ENCODE measurements around the gene LGR5.
A peak's percentile ranks its signal among the peaks of the same experiment; 100 is the strongest.

LGR5 gene, protein sequence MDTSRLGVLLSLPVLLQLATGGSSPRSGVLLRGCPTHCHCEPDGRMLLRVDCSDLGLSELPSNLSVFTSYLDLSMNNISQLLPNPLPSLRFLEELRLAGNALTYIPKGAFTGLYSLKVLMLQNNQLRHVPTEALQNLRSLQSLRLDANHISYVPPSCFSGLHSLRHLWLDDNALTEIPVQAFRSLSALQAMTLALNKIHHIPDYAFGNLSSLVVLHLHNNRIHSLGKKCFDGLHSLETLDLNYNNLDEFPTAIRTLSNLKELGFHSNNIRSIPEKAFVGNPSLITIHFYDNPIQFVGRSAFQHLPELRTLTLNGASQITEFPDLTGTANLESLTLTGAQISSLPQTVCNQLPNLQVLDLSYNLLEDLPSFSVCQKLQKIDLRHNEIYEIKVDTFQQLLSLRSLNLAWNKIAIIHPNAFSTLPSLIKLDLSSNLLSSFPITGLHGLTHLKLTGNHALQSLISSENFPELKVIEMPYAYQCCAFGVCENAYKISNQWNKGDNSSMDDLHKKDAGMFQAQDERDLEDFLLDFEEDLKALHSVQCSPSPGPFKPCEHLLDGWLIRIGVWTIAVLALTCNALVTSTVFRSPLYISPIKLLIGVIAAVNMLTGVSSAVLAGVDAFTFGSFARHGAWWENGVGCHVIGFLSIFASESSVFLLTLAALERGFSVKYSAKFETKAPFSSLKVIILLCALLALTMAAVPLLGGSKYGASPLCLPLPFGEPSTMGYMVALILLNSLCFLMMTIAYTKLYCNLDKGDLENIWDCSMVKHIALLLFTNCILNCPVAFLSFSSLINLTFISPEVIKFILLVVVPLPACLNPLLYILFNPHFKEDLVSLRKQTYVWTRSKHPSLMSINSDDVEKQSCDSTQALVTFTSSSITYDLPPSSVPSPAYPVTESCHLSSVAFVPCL

DNA sequence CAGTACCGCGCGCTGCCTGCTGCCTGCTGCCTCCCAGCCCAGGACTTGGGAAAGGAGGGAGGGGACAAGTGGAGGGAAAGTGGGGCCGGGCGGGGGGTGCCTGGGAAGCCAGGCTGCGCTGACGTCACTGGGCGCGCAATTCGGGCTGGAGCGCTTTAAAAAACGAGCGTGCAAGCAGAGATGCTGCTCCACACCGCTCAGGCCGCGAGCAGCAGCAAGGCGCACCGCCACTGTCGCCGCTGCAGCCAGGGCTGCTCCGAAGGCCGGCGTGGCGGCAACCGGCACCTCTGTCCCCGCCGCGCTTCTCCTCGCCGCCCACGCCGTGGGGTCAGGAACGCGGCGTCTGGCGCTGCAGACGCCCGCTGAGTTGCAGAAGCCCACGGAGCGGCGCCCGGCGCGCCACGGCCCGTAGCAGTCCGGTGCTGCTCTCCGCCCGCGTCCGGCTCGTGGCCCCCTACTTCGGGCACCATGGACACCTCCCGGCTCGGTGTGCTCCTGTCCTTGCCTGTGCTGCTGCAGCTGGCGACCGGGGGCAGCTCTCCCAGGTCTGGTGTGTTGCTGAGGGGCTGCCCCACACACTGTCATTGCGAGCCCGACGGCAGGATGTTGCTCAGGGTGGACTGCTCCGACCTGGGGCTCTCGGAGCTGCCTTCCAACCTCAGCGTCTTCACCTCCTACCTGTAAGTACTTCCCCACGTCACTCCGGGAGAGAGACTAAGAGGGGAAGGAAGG lies at the start of gene LGR5:
LGR5 (plus strand) TSS at position 186 of the 732 bp plus-strand sequence; CDS start at position 469, 283 bp downstream.
- Histone ChIP-seq H3K4me1 (ENCODE audit: control insufficient read depth in 1 of 2, insufficient read depth in 2 of 2, low read length in 2 of 2) (peaks cover 4 to 26% of the 10 kb centered on the region in 2 donors), H3K27ac (ENCODE audit: low read depth, low read length) (no peak within 1 kb of the TSS), H3K9me3 (ENCODE audit: control insufficient read depth in 1 of 2, low read length in 2 of 2) (peaks cover 12% of the 10 kb centered on the region in 2 donors), H3K4me3 (ENCODE audit: low read depth in 1 of 2, low read length in 2 of 2) (peak within 1 kb of the TSS; percentile 69 to 72), H3K9ac (ENCODE audit: low read depth in 1 of 2, low read length in 2 of 2) (peak within 1 kb of the TSS; percentile 33 to 51), H3K27me3 (ENCODE audit: control insufficient read depth in 1 of 2, insufficient read depth in 2 of 2, low read length in 2 of 2) (peaks cover 18 to 28% of the 10 kb centered on the region in 2 donors), H3K36me3 (ENCODE audit: control insufficient read depth in 1 of 2, insufficient read depth in 2 of 2, low read length in 2 of 2) (no peaks in the 10 kb centered on the region)

DNA sequence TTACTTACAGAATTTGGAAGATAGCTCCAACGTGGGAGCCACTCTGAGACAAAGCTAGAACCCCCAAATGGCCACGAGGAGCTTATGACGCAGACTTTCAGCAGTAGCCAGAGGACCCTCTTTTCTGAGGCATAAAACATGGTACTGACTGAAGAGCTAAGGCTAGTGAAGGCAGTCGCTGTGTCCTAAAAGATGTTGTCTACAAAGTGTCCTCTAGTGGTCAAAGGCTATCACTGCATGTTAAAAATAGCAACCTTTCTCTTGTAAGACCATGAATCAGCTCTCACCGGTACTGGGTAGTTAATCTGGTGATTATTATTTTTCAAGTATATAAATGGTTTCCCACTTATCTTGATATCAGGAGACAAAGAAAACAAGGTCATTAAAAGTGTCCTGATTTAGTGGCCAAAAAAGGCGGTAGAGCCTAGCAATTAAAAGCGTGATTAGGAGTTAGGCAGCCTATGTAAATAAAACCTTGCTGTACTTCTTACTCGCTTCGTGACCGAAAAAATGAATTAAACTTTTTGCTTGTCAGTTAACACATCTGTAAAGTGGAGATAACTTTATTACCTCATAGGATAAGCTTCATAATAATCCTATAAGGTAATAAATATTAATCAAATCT lies 47.0 kb upstream of the LGR5 start:
- no peak overlapping the region for H3K4me3 ChIP-seq (ENCODE audit: low read depth in 1 of 2, low read length in 2 of 2)
- H3K9ac ChIP-seq (ENCODE audit: low read depth in 1 of 2, low read length in 2 of 2) = no peak overlapping the region
- no peaks in the 10 kb centered on the region for H3K27me3 ChIP-seq (ENCODE audit: control insufficient read depth in 1 of 2, insufficient read depth in 2 of 2, low read length in 2 of 2)
- H3K4me1 ChIP-seq (ENCODE audit: control insufficient read depth in 1 of 2, insufficient read depth in 2 of 2, low read length in 2 of 2) = no peaks in the 10 kb centered on the region
- no peaks in the 10 kb centered on the region for H3K36me3 ChIP-seq (ENCODE audit: control insufficient read depth in 1 of 2, insufficient read depth in 2 of 2, low read length in 2 of 2)
- no peaks in the 10 kb centered on the region for H3K9me3 ChIP-seq (ENCODE audit: control insufficient read depth in 1 of 2, low read length in 2 of 2)
- no peak overlapping the region for H3K27ac ChIP-seq (ENCODE audit: low read depth, low read length)

DNA sequence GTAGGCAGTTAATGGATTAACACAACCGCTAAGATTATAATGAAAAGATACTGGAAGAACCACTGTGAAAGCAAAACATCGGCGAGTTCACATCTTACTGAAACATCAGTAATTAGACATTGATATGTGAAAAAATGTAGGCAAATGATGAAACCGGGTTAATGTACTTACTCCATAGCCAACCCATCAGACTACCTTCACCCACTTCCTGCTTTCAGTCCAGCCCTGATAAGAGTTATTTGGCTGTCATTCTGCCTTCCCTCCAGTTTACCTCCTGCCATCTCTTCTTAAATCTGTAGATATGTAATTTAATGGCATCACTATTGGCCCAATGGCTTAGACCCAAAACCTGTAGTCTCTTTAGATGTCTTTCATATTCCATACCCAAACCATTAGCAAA lies 46.0 kb upstream of the LGR5 start:
- Histone ChIP-seq H3K9ac (ENCODE audit: low read depth in 1 of 2, low read length in 2 of 2) (no peak overlapping the region), H3K36me3 (ENCODE audit: control insufficient read depth in 1 of 2, insufficient read depth in 2 of 2, low read length in 2 of 2) (no peaks in the 10 kb centered on the region), H3K4me1 (ENCODE audit: control insufficient read depth in 1 of 2, insufficient read depth in 2 of 2, low read length in 2 of 2) (no peaks in the 10 kb centered on the region), H3K9me3 (ENCODE audit: control insufficient read depth in 1 of 2, low read length in 2 of 2) (no peaks in the 10 kb centered on the region), H3K27me3 (ENCODE audit: control insufficient read depth in 1 of 2, insufficient read depth in 2 of 2, low read length in 2 of 2) (no peaks in the 10 kb centered on the region), H3K4me3 (ENCODE audit: low read depth in 1 of 2, low read length in 2 of 2) (no peak overlapping the region), H3K27ac (ENCODE audit: low read depth, low read length) (no peak overlapping the region)

DNA sequence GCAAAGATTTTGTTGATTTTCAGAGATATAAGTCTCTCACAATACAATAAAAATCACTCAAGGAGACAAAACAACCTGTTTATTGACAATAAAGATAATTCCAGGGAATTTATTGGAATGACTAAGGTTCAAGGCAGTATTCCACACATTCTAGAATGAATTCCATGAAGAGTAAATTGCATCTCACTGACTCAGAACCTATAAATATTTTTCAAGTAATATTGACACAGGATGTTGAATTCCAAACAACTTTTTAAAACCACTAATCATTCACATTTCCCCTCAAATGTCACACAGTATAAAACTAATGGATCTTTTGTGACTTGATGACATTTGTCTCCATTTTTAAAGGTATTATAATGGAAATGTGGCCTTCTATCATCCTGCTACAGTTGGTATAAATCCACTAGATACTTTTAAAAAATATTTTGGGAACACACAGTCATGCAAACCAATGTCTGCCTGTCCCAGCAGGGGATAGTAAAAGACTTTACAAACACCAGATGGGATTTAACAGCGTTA lies 42.1 kb upstream of the LGR5 start:
- no peaks in the 10 kb centered on the region for H3K9me3 ChIP-seq (ENCODE audit: control insufficient read depth in 1 of 2, low read length in 2 of 2)
- H3K9ac ChIP-seq (ENCODE audit: low read depth in 1 of 2, low read length in 2 of 2) = no peak overlapping the region
- H3K4me3 ChIP-seq (ENCODE audit: low read depth in 1 of 2, low read length in 2 of 2) = no peak overlapping the region
- no peaks in the 10 kb centered on the region for H3K4me1 ChIP-seq (ENCODE audit: control insufficient read depth in 1 of 2, insufficient read depth in 2 of 2, low read length in 2 of 2)
- H3K36me3 ChIP-seq (ENCODE audit: control insufficient read depth in 1 of 2, insufficient read depth in 2 of 2, low read length in 2 of 2) = no peaks in the 10 kb centered on the region
- no peak overlapping the region for H3K27ac ChIP-seq (ENCODE audit: low read depth, low read length)
- H3K27me3 ChIP-seq (ENCODE audit: control insufficient read depth in 1 of 2, insufficient read depth in 2 of 2, low read length in 2 of 2) = no peaks in the 10 kb centered on the region

DNA sequence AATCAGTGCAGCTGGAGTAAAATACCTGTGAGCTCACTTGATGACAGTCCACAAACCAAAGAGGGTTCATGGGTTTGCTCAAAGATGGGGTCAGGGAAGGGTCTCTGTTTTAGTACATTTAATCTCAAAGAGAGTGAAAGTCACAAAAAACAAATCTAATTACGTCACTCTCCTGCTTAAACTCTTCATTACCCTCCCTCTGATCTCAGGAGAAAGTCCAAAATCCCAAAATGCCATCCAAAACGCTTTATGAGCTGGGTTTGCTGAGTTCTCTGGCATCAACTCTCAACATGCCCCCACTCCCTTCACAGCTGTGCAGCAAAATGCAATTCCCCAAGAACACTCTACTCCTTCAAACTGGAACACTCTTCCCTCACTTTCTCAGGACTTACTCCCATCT lies 40.4 kb upstream of the LGR5 start:
- H3K4me1 ChIP-seq (ENCODE audit: control insufficient read depth in 1 of 2, insufficient read depth in 2 of 2, low read length in 2 of 2) = no peaks in the 10 kb centered on the region
- H3K27ac ChIP-seq (ENCODE audit: low read depth, low read length) = no peak overlapping the region
- no peaks in the 10 kb centered on the region for H3K9me3 ChIP-seq (ENCODE audit: control insufficient read depth in 1 of 2, low read length in 2 of 2)
- H3K9ac ChIP-seq (ENCODE audit: low read depth in 1 of 2, low read length in 2 of 2) = no peak overlapping the region
- no peaks in the 10 kb centered on the region for H3K36me3 ChIP-seq (ENCODE audit: control insufficient read depth in 1 of 2, insufficient read depth in 2 of 2, low read length in 2 of 2)
- no peak overlapping the region for H3K4me3 ChIP-seq (ENCODE audit: low read depth in 1 of 2, low read length in 2 of 2)
- H3K27me3 ChIP-seq (ENCODE audit: control insufficient read depth in 1 of 2, insufficient read depth in 2 of 2, low read length in 2 of 2) = no peaks in the 10 kb centered on the region

DNA sequence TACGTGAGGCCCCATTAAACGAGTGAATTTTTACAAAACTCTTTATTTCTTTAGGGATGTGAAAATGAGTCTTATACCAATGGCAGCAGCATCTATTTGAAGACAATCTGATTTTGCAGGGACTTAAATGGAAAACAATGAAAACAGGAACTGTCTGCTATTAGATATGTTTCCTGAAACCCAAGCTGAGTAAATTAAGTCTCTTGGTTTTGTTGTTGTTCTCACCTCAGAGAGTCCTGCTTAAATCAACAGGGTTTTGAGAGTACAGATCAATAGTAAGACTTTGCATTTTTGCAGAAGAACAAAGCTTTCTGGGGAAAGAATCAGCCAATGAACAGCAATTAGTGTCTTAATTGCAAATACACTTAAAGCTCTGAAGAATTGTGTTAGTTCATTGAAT lies 39.1 kb upstream of the LGR5 start:
- H3K9me3 ChIP-seq (ENCODE audit: control insufficient read depth in 1 of 2, low read length in 2 of 2) = no peaks in the 10 kb centered on the region
- H3K4me1 ChIP-seq (ENCODE audit: control insufficient read depth in 1 of 2, insufficient read depth in 2 of 2, low read length in 2 of 2) = no peaks in the 10 kb centered on the region
- H3K27ac ChIP-seq (ENCODE audit: low read depth, low read length) = no peak overlapping the region
- no peak overlapping the region for H3K9ac ChIP-seq (ENCODE audit: low read depth in 1 of 2, low read length in 2 of 2)
- no peak overlapping the region for H3K4me3 ChIP-seq (ENCODE audit: low read depth in 1 of 2, low read length in 2 of 2)
- no peaks in the 10 kb centered on the region for H3K27me3 ChIP-seq (ENCODE audit: control insufficient read depth in 1 of 2, insufficient read depth in 2 of 2, low read length in 2 of 2)
- no peaks in the 10 kb centered on the region for H3K36me3 ChIP-seq (ENCODE audit: control insufficient read depth in 1 of 2, insufficient read depth in 2 of 2, low read length in 2 of 2)

DNA sequence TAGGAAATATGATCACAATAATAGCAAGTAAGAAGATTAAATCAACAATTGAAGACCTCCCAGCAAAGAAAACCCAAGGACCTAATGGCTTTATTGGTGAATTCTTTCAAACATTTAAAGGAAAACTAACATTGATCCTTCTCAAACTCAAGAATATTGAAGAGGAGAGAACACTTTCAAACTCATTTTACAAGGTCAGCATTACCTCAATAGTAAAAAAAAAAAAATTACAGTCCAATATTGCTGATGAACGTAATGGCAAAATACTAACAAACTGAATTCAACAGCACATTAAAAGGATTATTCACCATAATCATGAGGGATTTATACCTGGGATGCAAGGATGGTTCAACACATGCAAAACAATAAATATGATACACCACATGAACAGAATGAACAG lies 33.7 kb upstream of the LGR5 start:
- Histone ChIP-seq H3K4me3 (ENCODE audit: low read depth in 1 of 2, low read length in 2 of 2) (no peak overlapping the region), H3K36me3 (ENCODE audit: control insufficient read depth in 1 of 2, insufficient read depth in 2 of 2, low read length in 2 of 2) (no peaks in the 10 kb centered on the region), H3K27ac (ENCODE audit: low read depth, low read length) (no peak overlapping the region), H3K9me3 (ENCODE audit: control insufficient read depth in 1 of 2, low read length in 2 of 2) (peaks cover 5 to 8% of the 10 kb centered on the region in 2 donors), H3K27me3 (ENCODE audit: control insufficient read depth in 1 of 2, insufficient read depth in 2 of 2, low read length in 2 of 2) (no peaks in the 10 kb centered on the region), H3K4me1 (ENCODE audit: control insufficient read depth in 1 of 2, insufficient read depth in 2 of 2, low read length in 2 of 2) (no peaks in the 10 kb centered on the region), H3K9ac (ENCODE audit: low read depth in 1 of 2, low read length in 2 of 2) (no peak overlapping the region)

DNA sequence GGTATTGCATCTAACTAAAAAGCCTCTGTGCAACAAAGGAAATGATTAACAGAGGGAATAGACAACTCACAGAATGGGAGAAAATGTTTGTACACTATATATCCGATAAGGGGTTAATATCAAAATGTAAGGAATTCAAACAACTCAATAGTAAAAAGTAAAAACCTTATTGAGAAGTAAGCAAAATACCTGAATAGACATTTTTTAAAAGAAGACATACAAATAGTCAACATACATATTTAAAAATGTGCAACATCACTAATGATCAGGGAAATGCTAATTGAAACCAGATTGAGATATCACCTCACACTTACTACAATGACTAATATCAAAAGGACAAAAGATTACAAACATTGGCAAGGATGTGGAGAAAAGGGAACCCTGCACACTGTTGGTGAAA lies 31.9 kb upstream of the LGR5 start:
- Histone ChIP-seq H3K27me3 (ENCODE audit: control insufficient read depth in 1 of 2, insufficient read depth in 2 of 2, low read length in 2 of 2) (no peaks in the 10 kb centered on the region), H3K9me3 (ENCODE audit: control insufficient read depth in 1 of 2, low read length in 2 of 2) (peaks cover 5 to 12% of the 10 kb centered on the region in 2 donors), H3K27ac (ENCODE audit: low read depth, low read length) (no peak overlapping the region), H3K4me3 (ENCODE audit: low read depth in 1 of 2, low read length in 2 of 2) (no peak overlapping the region), H3K4me1 (ENCODE audit: control insufficient read depth in 1 of 2, insufficient read depth in 2 of 2, low read length in 2 of 2) (no peaks in the 10 kb centered on the region), H3K36me3 (ENCODE audit: control insufficient read depth in 1 of 2, insufficient read depth in 2 of 2, low read length in 2 of 2) (no peaks in the 10 kb centered on the region), H3K9ac (ENCODE audit: low read depth in 1 of 2, low read length in 2 of 2) (no peak overlapping the region)

DNA sequence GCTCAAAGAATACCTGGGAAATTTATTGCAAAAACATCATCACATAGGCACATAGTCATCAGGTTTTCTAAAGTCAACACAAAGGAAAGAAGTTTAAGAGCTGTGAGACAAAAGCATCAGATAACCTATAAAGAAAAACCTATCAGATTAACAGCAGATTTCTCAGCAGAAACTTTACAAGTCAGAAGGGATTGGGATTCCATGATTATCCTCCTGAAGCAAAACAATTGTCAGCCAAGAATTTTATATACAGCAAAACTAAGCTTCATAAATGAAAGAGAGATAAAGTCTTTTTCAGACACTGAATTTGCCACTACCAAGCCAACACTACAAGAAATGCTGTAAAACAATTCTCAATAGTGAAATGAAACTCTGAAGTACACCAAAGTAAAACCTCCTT lies 28.8 kb upstream of the LGR5 start:
- peaks cover 5 to 12% of the 10 kb centered on the region in 2 donors for H3K9me3 ChIP-seq (ENCODE audit: control insufficient read depth in 1 of 2, low read length in 2 of 2)
- H3K27ac ChIP-seq (ENCODE audit: low read depth, low read length) = no peak overlapping the region
- no peaks in the 10 kb centered on the region for H3K4me1 ChIP-seq (ENCODE audit: control insufficient read depth in 1 of 2, insufficient read depth in 2 of 2, low read length in 2 of 2)
- H3K27me3 ChIP-seq (ENCODE audit: control insufficient read depth in 1 of 2, insufficient read depth in 2 of 2, low read length in 2 of 2) = no peaks in the 10 kb centered on the region
- no peak overlapping the region for H3K4me3 ChIP-seq (ENCODE audit: low read depth in 1 of 2, low read length in 2 of 2)
- no peaks in the 10 kb centered on the region for H3K36me3 ChIP-seq (ENCODE audit: control insufficient read depth in 1 of 2, insufficient read depth in 2 of 2, low read length in 2 of 2)
- no peak overlapping the region for H3K9ac ChIP-seq (ENCODE audit: low read depth in 1 of 2, low read length in 2 of 2)

All from duodenal mucosa (tissue), 2 donors.